GM12878 (cell line): ENCODE measurements around the gene KRTAP3-2. TPM values are rescaled to one million over a fixed set of nuclear protein-coding genes. Genes with fewer than 3 reads are reported as not detected.

Experiments
- ATAC-seq: fragments of 200-7000 bp; cut with Tn5 transposase; 3 replicates; pipeline ENCODE4 v1.9.1; 2020; ENCODE audit warnings: mild to moderate bottlenecking, moderate library complexity
- BruUV-seq: library from RNA; stranded (reverse); fragments of 400-500 nt; replicated peaks from 2 replicates; lab custom pipeline; 2021; lab: Mats Ljungman, UMichigan
- CTCF ChIA-PET: fragments of 300-600 bp; sonication (Branson Sonifier 250); formaldehyde crosslinking; extraction: SDS; loops from one replicate; lab custom pipeline; 2021; ENCODE audit warnings: inconsistent platforms; lab: Yijun Ruan, JAX
- POLR2A ChIA-PET: fragments of 350-600 bp; formaldehyde crosslinking; extraction: SDS; loops from one replicate; lab custom pipeline; 2021; ENCODE audit warnings: inconsistent platforms; lab: Charles Lee
- RAD21 ChIA-PET: fragments of 300-600 bp; sonication (Branson Sonifier 250); formaldehyde crosslinking; loops from one replicate; lab custom pipeline; 2023; ENCODE audit warnings: antibody characterized with exemption; ENCODE audit not compliant: unreplicated experiment; lab: Charles Lee
- SMC1A ChIA-PET: fragments of 300-600 bp; sonication (Branson Sonifier 250); formaldehyde crosslinking; loops from one replicate; lab custom pipeline; 2023; ENCODE audit not compliant: unreplicated experiment, uncharacterized antibody; lab: Charles Lee
- DNase-seq: peaks from one replicate; pipeline ENCODE4 v3.0.0-alpha.2; 2011; ENCODE audit warnings: low read depth, low spot score
- FAIRE-seq: peaks from 3 replicates; lab custom pipeline; 2011; peaks lifted over from hg19 to GRCh38; lab: Jason Lieb, UNC
- H2AFZ ChIP-seq: 2 replicates; pipeline ENCODE4 v1.6.0; 2011; ENCODE audit warnings: low read depth, low read length, control low read depth; ENCODE audit not compliant: control insufficient read depth
- H3K27ac ChIP-seq: 2 replicates; pipeline ENCODE4 v1.5.1; 2011; ENCODE audit warnings: control low read depth; ENCODE audit not compliant: control insufficient read depth, insufficient read depth
- H3K27me3 ChIP-seq, 2 experiments: replicated peaks in 1 of 2; 2 replicates each; pipeline versions ENCODE4 v1.6.0 to v1.6.1; 2011; ENCODE audit warnings: low read length in 1 of 2; ENCODE audit not compliant: control insufficient read depth in 2 of 2, insufficient read depth in 2 of 2
- H3K36me3 ChIP-seq, 2 experiments: 2 replicates each; pipeline ENCODE4 v1.5.1; 2011; ENCODE audit warnings: low read length in 1 of 2; ENCODE audit not compliant: control insufficient read depth in 2 of 2, insufficient read depth in 2 of 2
- H3K4me1 ChIP-seq: 2 replicates; pipeline ENCODE4 v1.6.1; 2011; ENCODE audit warnings: mild to moderate bottlenecking, low read length, moderate library complexity, mixed read lengths; ENCODE audit not compliant: control insufficient read depth, insufficient read depth
- H3K4me2 ChIP-seq: 2 replicates; pipeline ENCODE4 v1.6.0; 2011; ENCODE audit warnings: control low read depth; ENCODE audit not compliant: control insufficient read depth, insufficient read depth
- H3K4me3 ChIP-seq: fragments of 200-600 bp; sonication (generic); 2 replicates; pipeline ENCODE4 v1.5.1; 2016
- H3K79me2 ChIP-seq: 2 replicates; pipeline ENCODE4 v1.6.0; 2011; ENCODE audit warnings: low read length; ENCODE audit not compliant: control insufficient read depth, insufficient read depth
- H3K9ac ChIP-seq: 2 replicates; pipeline ENCODE4 v1.8.0; 2011; ENCODE audit warnings: low read length, control low read depth, mixed read lengths; ENCODE audit not compliant: control insufficient read depth, insufficient read depth
- H3K9me3 ChIP-seq: replicated peaks from 3 replicates; pipeline ENCODE4 v1.5.1; 2011; ENCODE audit warnings: mild to moderate bottlenecking, low read length; ENCODE audit not compliant: control insufficient read depth, insufficient read depth
- H4K20me1 ChIP-seq: 2 replicates; pipeline ENCODE4 v1.6.0; 2011; ENCODE audit not compliant: control insufficient read depth, insufficient read depth
- RAD21 ChIP-seq: IDR thresholded peaks from 2 replicates; pipeline ENCODE4 v1.6.1; 2011; ENCODE audit warnings: mild to moderate bottlenecking, low read depth, low read length, moderate library complexity; ENCODE audit not compliant: insufficient read depth
- RELB ChIP-seq: fragments of 450-650 bp; IDR thresholded peaks from 2 replicates; pipeline ENCODE4 v1.6.1; 2017; ENCODE audit warnings: low read depth, mild to moderate bottlenecking, moderate library complexity
- ZNF207 ChIP-seq: fragments of 450-650 bp; IDR thresholded peaks from 2 replicates; pipeline ENCODE4 v1.6.1; 2014; ENCODE audit warnings: antibody characterized with exemption, mild to moderate bottlenecking, borderline replicate concordance
- ZSCAN29 ChIP-seq: fragments of 450-650 bp; IDR thresholded peaks from 2 replicates; pipeline ENCODE4 v1.6.1; 2017; ENCODE audit warnings: mild to moderate bottlenecking, moderate library complexity
- WGBS: methylation state at CpG from one replicate; pipeline ENCODE4 v1.1.6; 2016; ENCODE audit warnings: low lambda C conversion rate; ENCODE audit not compliant: insufficient replicate concordance, insufficient coverage; ENCODE audit errors: missing lambda C conversion rate; 5-methylcytosine and 5-hydroxymethylcytosine counted together
- in situ Hi-C: fragments of 300-500 bp; cut with MboI; formaldehyde crosslinking; loops from 9 replicates; pipeline ENCODE4 v1.14.3; 2018; ENCODE audit warnings: mixed read lengths
- intact Hi-C: fragments of 100-400 bp; cut with micrococcal nuclease; formaldehyde crosslinking; loops from one replicate; pipeline ENCODE4 v1.14.2; 2022; ENCODE audit not compliant: unreplicated experiment
- polyA plus RNA-seq, 11 experiments: library from polyadenylated mRNA; depleted of rRNA in 4 of 11; unstranded in 6 of 11; stranded (reverse) in 5 of 11; fragments of >200 nt; fragmentation: Nextera tagmentation in 4 of 11; fragmentation: Illumina TruSeq in 1 of 11; extraction: Ambion mirVana in 4 of 11; extraction: Trizol in 1 of 11; gene quantifications; 1 replicate in 1 of 11; 2 replicates in 10 of 11; pipeline versions ENCODE4 v1.2.1 to v1.2.3, GENCODE V29; 2011 to 2016; ENCODE audit warnings: inconsistent platforms in 2 of 11, missing spikeins in 2 of 11, low read depth in 1 of 11
- total RNA-seq, 4 experiments: library from RNA; depleted of rRNA in 3 of 4; stranded (reverse); fragments of >200 nt in 3 of 4; fragmentation: Illumina TruSeq in 1 of 4; extraction: Trizol in 1 of 4; gene quantifications; 2 replicates each; pipeline versions ENCODE4 v1.2.1 to v1.2.3, GENCODE V29; 2013 to 2021
- TF ChIP-seq, protein P1 (sequence below): IDR thresholded peaks from 2 replicates; pipeline ENCODE4 v1.6.1; 2012; ENCODE audit warnings: low read length, inconsistent platforms
- TF ChIP-seq, protein P2 (sequence below): fragments of 450-650 bp; IDR thresholded peaks from 2 replicates; pipeline ENCODE4 v1.6.1; 2016; ENCODE audit warnings: mild to moderate bottlenecking

KRTAP3-2 gene
- total and polyA plus RNA-seq, 10 of the 15 experiments (the other 5 are each of a cell fraction or from before 2014, with no cell fraction given) = not detected

DNA sequence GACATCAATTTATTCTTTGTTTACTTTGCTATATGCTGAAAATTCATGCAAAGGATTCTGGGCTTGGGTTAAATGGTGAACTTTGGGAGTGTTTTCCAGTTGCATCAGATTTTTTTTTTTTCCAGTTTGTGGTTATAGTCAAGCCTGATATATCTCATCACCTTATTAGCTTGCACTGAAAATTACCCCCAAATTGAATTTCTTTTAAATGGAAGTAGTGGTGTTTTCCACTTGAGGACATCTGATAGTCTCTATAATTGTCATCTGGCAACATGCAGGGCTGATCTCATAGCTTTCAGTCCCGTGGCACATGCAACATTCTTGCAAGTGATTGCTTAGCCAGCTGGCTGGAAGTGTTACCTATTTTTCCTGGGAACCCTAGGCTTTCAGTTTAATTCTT lies 13.9 kb upstream of the KRTAP3-2 start (continued):
- TF ChIP-seq RELB = no peak
- no peak for TF ChIP-seq RAD21
- TF ChIP-seq, protein P1, sequence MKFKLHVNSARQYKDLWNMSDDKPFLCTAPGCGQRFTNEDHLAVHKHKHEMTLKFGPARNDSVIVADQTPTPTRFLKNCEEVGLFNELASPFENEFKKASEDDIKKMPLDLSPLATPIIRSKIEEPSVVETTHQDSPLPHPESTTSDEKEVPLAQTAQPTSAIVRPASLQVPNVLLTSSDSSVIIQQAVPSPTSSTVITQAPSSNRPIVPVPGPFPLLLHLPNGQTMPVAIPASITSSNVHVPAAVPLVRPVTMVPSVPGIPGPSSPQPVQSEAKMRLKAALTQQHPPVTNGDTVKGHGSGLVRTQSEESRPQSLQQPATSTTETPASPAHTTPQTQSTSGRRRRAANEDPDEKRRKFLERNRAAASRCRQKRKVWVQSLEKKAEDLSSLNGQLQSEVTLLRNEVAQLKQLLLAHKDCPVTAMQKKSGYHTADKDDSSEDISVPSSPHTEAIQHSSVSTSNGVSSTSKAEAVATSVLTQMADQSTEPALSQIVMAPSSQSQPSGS = no peak
- no peak for TF ChIP-seq ZNF207

DNA sequence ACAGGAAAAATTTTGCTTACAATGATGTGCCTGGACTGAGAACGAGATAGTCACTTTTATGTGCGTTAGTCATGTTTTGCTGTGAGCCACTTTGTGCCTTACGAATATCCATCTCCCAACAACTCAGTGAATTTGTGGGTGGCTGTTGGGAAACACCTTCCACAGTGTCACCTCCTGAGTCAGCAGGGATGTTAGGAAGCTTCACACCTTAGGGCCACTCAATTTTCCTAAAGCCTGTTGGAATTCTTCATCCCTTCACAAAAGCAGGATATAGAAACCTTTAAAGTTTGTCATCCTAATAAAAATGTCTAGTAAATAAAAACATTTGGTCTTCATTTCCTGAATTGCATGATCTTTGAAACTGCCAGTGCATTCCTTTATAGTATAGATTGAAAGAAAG lies 13.5 kb upstream of the KRTAP3-2 start:
- Histone ChIP-seq H3K27ac (no peak overlapping the region), H3K9me3 (no peaks in the 10 kb centered on the region), H3K36me3 (no peaks in the 10 kb centered on the region), H4K20me1 (no peaks in the 10 kb centered on the region), H2AFZ (no peak overlapping the region), H3K4me1 (no peaks in the 10 kb centered on the region), H3K4me3 (no peak overlapping the region), H3K79me2 (no peaks in the 10 kb centered on the region), H3K4me2 (no peak overlapping the region), H3K9ac (no peak overlapping the region), H3K27me3 (peaks cover 0 to 3% of the 10 kb centered on the region in 2 experiments; a peak in 2 of 4 replicates)
- DNase-seq = no peak
- ATAC-seq = no peak
- no peak for FAIRE-seq
- in situ Hi-C loops = no loop called here
- BruUV-seq = no TSS peak
- POLR2A ChIA-PET = no interaction called here
- SMC1A ChIA-PET = no interaction called here
- WGBS = 21% methylated on average over 3 of the region's 3 CpGs
- RAD21 ChIA-PET = no interaction called here
- TF ChIP-seq ZSCAN29 = no peak
- TF ChIP-seq, protein P2, sequence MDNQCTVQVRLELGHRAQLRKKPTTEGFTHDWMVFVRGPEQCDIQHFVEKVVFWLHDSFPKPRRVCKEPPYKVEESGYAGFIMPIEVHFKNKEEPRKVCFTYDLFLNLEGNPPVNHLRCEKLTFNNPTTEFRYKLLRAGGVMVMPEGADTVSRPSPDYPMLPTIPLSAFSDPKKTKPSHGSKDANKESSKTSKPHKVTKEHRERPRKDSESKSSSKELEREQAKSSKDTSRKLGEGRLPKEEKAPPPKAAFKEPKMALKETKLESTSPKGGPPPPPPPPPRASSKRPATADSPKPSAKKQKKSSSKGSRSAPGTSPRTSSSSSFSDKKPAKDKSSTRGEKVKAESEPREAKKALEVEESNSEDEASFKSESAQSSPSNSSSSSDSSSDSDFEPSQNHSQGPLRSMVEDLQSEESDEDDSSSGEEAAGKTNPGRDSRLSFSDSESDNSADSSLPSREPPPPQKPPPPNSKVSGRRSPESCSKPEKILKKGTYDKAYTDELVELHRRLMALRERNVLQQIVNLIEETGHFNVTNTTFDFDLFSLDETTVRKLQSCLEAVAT = no peak
- TF ChIP-seq, all 136 proteins: peak for 0
- CTCF ChIA-PET = interaction anchor here (0.6 kb wide), 1 partner anchor 635 kb away, joined by 3 read pairs; no protein-coding TSS in a partner anchor
- intact Hi-C loops = no loop called here
